Adrenal gland (tissue), 12 donors: ENCODE measurements around the gene SIMC1. TPM values are rescaled to one million over a fixed set of nuclear protein-coding genes. Genes with fewer than 3 reads are reported as not detected.
"Not testable (repeated sequence)": the region's sequence is repeated elsewhere in the genome, so short reads cannot be mapped to it uniquely, and the experiment has no call there.

Source experiments
- DNase-seq, 7 donors: peaks; one replicate each; pipeline ENCODE4 v3.0.0-alpha.2; 2019 to 2020
- H3K27ac ChIP-seq, 5 donors: fragments of 200-600 bp; sonication (generic) in 4 of 5; 1 replicate in 3 of 5; 2 replicates in 2 of 5; pipeline versions ENCODE4 v1.5.1 to v1.8.0; 2016 to 2020; ENCODE audit warnings: mild to moderate bottlenecking in 1 of 5
- H3K27me3 ChIP-seq: fragments of 200-600 bp; 2 replicates; pipeline ENCODE4 v1.8.0; 2021
- H3K36me3 ChIP-seq, 2 donors: fragments of 200-600 bp; replicated peaks in 1 of 2; 1 replicate in 1 of 2; 2 replicates in 1 of 2; pipeline versions ENCODE4 v1.5.1 to v1.8.0; 2018 to 2022
- H3K4me1 ChIP-seq, 2 donors: fragments of 200-600 bp; replicated peaks in 1 of 2; 1 replicate in 1 of 2; 2 replicates in 1 of 2; pipeline versions ENCODE4 v1.5.1 to v1.8.0; 2018 to 2021
- H3K4me3 ChIP-seq, 4 donors: fragments of 200-600 bp; sonication (generic) in 3 of 4; one replicate each; pipeline ENCODE4 v1.5.1; 2016 to 2018
- H3K9me3 ChIP-seq, 3 donors: fragments of 200-600 bp; sonication (generic) in 1 of 3; replicated peaks in 1 of 3; 1 replicate in 2 of 3; 2 replicates in 1 of 3; pipeline versions ENCODE4 v1.5.1 to v1.8.0; 2016 to 2021
- WGBS, 4 donors: extraction: QIAGEN DNeasy Blood & Tissue Kit in 2 of 4; methylation state at CpG; one replicate each; pipeline versions ENCODE4 v1.1.5 to v1.1.7; 2013 to 2017; 5-methylcytosine and 5-hydroxymethylcytosine counted together
- intact Hi-C, 2 donors: fragments of 100-400 bp; cut with DNase I; formaldehyde crosslinking; loops; one replicate each; pipeline versions ENCODE4 v1.14.1 to v1.15.0; 2022 to 2023
- polyA plus RNA-seq, 3 donors: library from polyadenylated mRNA; stranded (reverse); fragments of 200-250 nt in 2 of 3; fragments of 350-450 nt in 1 of 3; fragmentation: Illumina TruSeq in 1 of 3; extraction: RNeasy Lipid Tissue Mini Kit (QIAGEN cat#74804) in 1 of 3; gene quantifications; one replicate each; pipeline ENCODE4 v1.2.3, GENCODE V29; 2013 to 2014
- total RNA-seq, 9 donors: library from RNA; depleted of rRNA in 4 of 9; stranded (reverse); fragments of >200 nt in 4 of 9; fragments of 120-200 nt in 1 of 9; fragmentation: NEBNext Ultra II Directional in 1 of 9; extraction: Animal tissue kit (Norgen Biotek cat#: 25700) in 1 of 9; gene quantifications; one replicate each; pipeline versions ENCODE4 v1.1.0 to v1.2.4, GENCODE V29; 2013 to 2023
- donor health status: healthy with polysubstance abuse.
- donor health status: Bipolar disorder and iron deficiency.
- donor health status: DM: yes; HTN: yes; CAD: no.
- donor health status: DM: no; HTN: no; CAD: no.
- donor health status: DM: no; HTN: no; CAD: no.
- donor health status: DM: yes; HTN: yes; CAD: no.

The SIMC1 gene
- total and polyA plus RNA-seq, 12 donors, result 25.7 to 85.3 (median 47.7) TPM

- H3K4me1 ChIP-seq, H3K36me3 ChIP-seq, H3K27me3 ChIP-seq, H3K9me3 ChIP-seq, DNase-seq, intact Hi-C loops: not testable (repeated sequence)
- 24 to 47% (median 36%) methylated on average over 2 to 6 of the region's 6 CpGs for WGBS, 4 donors
- Histone ChIP-seq H3K27ac (peak overlapping the region; percentile 17 to 64 (median 49)), H3K4me3 (peak overlapping the region in 1 of 4 donors; percentile 24)
These were observed 6.8 kb downstream of the SIMC1 start for GRCh38 chr5:176245074-176245473.

GRCh38 chr5:176245489-176245888 lies 7.3 kb downstream of the SIMC1 start:
- 28 to 38% (median 35%) methylated on average over 4 to 5 of the region's 5 CpGs for WGBS, 4 donors
- Histone ChIP-seq H3K27ac (peak overlapping the region in 4 of 5 donors; percentile 17 to 64 (median 52)), H3K4me3 (peak overlapping the region in 1 of 4 donors; percentile 24)
- DNase-seq, H3K36me3 ChIP-seq, intact Hi-C loops, H3K9me3 ChIP-seq, H3K27me3 ChIP-seq, H3K4me1 ChIP-seq: not testable (repeated sequence)

- H3K4me3 ChIP-seq, H3K36me3 ChIP-seq, H3K4me1 ChIP-seq, DNase-seq, H3K27me3 ChIP-seq, H3K27ac ChIP-seq, intact Hi-C loops, H3K9me3 ChIP-seq: not testable (repeated sequence)
- WGBS, 4 donors, result 96 to 100% (median 99%) methylated on average over 2 of the region's 2 CpGs
These were observed 12.5 kb downstream of the SIMC1 start for GRCh38 chr5:176250691-176251090.

DNA sequence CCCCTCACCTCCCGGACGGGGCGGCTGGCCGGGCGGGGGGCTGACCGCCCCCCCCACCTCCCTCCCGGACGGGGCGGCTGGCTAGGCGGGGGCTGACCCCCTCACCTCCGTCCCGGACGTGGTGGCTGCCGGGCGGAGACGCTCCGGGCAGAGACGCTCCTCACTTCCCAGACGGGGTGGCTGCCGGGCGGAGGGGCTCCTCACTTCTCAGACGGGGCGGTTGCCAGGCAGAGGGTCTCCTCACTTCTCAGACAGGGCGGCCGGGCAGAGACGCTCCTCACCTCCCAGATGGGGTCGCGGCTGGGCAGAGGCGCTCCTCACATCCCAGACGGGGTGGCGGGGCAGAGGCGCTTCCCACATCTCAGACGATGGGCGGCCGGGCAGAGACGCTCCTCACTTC lies 13.9 kb downstream of the SIMC1 start:
- H3K9me3 ChIP-seq, result not testable (repeated sequence)
- 95% methylated on average over 15 to 33 of the region's 36 CpGs; no CpG with 5 or more reads in 2 of the 4 donors for WGBS, 4 donors

GRCh38 chr5:176253370-176254065 lies 15.3 kb downstream of the SIMC1 start:
- H3K27me3 ChIP-seq, DNase-seq, H3K9me3 ChIP-seq, H3K4me1 ChIP-seq, H3K36me3 ChIP-seq, intact Hi-C loops, H3K4me3 ChIP-seq: not testable (repeated sequence)
- peak overlapping the region in 4 of 5 donors; percentile 24 to 62 (median 46) for H3K27ac ChIP-seq
- WGBS, 4 donors, result 68 to 79% (median 74%) methylated on average over 7 to 8 of the region's 8 CpGs

More for the DNA sequence above, 13.9 kb downstream of the SIMC1 start:
- H3K36me3 ChIP-seq, H3K4me1 ChIP-seq, H3K4me3 ChIP-seq, DNase-seq, H3K27me3 ChIP-seq, intact Hi-C loops, H3K27ac ChIP-seq: not testable (repeated sequence)

- DNase-seq, H3K4me3 ChIP-seq, H3K27me3 ChIP-seq, H3K36me3 ChIP-seq, H3K9me3 ChIP-seq, H3K4me1 ChIP-seq, intact Hi-C loops: not testable (repeated sequence)
- H3K27ac ChIP-seq, result peak overlapping the region in 4 of 5 donors; percentile 24 to 62 (median 44)
- WGBS, 4 donors, result 16 to 50% (median 31%) methylated on average over 1 to 2 of the region's 2 CpGs; no CpG with 5 or more reads in 1 of the 4 donors
These were observed 15.8 kb downstream of the SIMC1 start for GRCh38 chr5:176254066-176254393.

DNA sequence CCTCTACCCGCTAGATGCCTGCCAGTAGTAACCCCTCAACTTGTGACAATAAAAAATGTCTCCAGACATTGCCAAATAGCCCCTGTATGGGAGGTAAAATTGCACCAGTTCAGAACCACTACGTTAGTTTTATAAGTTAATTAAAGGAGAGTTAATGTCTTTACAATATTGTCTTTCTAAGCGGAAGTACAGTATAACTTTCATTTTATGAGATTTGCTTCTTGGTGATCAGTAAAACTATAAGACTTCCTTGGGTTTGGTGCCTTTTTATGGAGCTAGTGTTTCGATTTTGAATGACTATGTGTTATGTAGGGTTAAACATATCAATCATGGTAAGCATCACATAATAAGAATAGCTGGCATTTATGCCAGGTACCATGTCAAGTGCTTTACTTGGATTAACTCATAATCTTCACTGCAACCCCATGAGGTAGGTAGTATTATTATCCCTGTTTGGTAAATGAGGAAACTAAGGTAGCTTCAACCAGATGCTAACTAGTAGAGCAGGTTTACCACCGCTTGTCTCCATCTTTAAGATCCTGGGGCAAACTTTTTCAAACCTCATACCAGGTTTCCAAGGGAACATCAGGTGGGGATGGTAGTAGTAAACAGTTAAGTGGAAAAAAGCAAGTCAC lies 19.8 kb downstream of the SIMC1 start:
- 93 to 98% (median 96%) methylated on average over 4 to 5 of the region's 5 CpGs for WGBS, 4 donors
- H3K27ac ChIP-seq, H3K4me1 ChIP-seq, H3K36me3 ChIP-seq, H3K27me3 ChIP-seq, DNase-seq, H3K4me3 ChIP-seq, intact Hi-C loops, H3K9me3 ChIP-seq: not testable (repeated sequence)

DNA sequence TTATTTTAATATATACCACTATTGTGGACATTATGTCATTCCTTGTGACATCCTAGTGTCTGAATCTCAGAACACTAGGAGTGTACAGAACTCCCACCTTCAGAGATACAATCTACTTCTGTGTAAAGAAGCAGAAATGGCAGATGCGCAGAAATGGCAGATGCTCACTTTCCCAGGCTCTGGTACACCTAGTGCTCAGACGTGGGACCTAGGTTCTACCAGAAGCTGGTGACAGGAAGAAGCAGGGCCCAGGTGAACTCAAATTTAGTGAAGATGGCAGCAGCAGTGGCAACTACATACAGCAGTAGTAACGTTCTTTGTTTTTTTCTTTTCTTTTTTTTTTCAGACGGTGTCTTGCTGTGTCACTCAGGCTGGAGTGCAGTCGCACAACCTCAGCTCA lies 22.5 kb downstream of the SIMC1 start:
- H3K27me3 ChIP-seq, H3K36me3 ChIP-seq, H3K4me1 ChIP-seq, H3K4me3 ChIP-seq, DNase-seq, H3K27ac ChIP-seq, intact Hi-C loops, H3K9me3 ChIP-seq: not testable (repeated sequence)
- WGBS, 4 donors, result 91 to 94% (median 92%) methylated on average over 4 to 5 of the region's 5 CpGs

- H3K4me3 ChIP-seq, H3K27me3 ChIP-seq, H3K36me3 ChIP-seq, H3K9me3 ChIP-seq, H3K4me1 ChIP-seq, DNase-seq, intact Hi-C loops, H3K27ac ChIP-seq: not testable (repeated sequence)
- 94 to 100% methylated on average over 1 of the region's 1 CpG; no CpG with 5 or more reads in 2 of the 4 donors for WGBS, 4 donors
These were observed 28.2 kb downstream of the SIMC1 start for GRCh38 chr5:176266448-176266847.

- H3K27ac ChIP-seq, H3K9me3 ChIP-seq, intact Hi-C loops, H3K4me3 ChIP-seq, H3K27me3 ChIP-seq, H3K36me3 ChIP-seq, DNase-seq, H3K4me1 ChIP-seq: not testable (repeated sequence)
These were observed 50.8 kb downstream of the SIMC1 start for GRCh38 chr5:176289018-176289417.

DNA sequence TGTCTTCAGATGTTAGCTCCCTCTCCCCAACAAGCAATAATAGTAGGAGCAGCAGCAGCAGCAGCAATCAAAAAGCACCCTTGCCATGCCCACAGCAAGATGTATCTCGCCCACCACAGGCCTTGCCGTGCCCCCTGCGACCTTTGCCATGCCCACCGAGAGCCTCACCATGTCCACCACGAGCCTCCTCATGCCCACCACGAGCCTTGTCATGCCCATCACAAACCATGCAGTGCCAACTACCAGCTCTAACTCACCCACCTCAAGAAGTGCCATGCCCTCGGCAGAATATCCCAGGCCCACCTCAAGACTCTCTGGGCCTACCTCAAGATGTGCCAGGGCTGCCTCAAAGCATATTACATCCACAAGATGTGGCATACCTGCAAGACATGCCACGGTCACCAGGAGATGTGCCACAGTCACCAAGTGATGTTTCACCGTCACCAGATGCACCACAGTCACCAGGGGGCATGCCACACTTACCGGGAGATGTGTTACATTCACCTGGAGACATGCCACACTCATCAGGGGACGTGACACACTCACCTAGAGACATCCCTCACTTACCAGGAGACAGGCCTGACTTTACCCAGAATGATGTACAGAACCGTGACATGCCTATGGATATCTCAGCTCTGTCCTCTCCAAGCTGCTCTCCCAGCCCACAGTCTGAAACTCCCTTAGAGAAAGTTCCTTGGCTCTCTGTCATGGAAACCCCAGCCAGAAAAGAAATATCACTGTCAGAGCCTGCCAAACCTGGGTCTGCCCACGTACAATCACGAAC lies 52.0 kb downstream of the SIMC1 start:
- intact Hi-C loops, DNase-seq, H3K27ac ChIP-seq, H3K27me3 ChIP-seq, H3K4me1 ChIP-seq, H3K9me3 ChIP-seq, H3K36me3 ChIP-seq, H3K4me3 ChIP-seq: not testable (repeated sequence)
- 91 to 99% (median 94%) methylated on average over 9 to 14 of the region's 14 CpGs for WGBS, 4 donors
